ENCODE data around the gene TRIM27.

Gene TRIM27

DNA sequence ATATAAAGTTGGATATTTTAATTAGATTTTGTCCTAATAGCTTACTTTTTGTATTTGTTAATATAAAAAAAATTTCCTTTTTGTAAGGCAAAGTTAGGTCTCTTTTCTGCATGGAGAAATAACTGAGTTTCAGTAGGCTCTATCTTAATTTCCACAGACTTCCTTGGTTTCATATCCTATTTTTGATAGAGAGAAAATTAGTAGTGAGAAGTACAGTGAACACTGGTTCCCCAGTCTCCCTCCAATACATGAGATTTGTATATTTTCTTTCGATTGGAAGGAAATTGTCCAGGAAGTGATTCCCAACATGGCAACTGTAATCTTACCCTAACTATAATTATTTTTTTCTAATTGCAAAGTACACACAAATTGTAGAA, 26.4 kb downstream of the TRIM27 start:
- no peak for TF ChIP-seq POLR2AphosphoS5 (IDR thresholded peaks at IDR 0.05; ENCODE audit: low read depth, low read length)
- TF ChIP-seq SIN3A (IDR thresholded peaks at IDR 0.05; ENCODE audit: borderline replicate concordance, insufficient read depth, low read length): no peak
- no peak for TF ChIP-seq FOXP2 (optimal IDR thresholded peaks at IDR 0.05; ENCODE audit: borderline replicate concordance, extremely low read depth, extremely low read length, insufficient read depth)
- no peak for TF ChIP-seq TAF1 (IDR thresholded peaks at IDR 0.05; ENCODE audit: borderline replicate concordance, insufficient read depth, low read length)
- TF ChIP-seq, protein P1, sequence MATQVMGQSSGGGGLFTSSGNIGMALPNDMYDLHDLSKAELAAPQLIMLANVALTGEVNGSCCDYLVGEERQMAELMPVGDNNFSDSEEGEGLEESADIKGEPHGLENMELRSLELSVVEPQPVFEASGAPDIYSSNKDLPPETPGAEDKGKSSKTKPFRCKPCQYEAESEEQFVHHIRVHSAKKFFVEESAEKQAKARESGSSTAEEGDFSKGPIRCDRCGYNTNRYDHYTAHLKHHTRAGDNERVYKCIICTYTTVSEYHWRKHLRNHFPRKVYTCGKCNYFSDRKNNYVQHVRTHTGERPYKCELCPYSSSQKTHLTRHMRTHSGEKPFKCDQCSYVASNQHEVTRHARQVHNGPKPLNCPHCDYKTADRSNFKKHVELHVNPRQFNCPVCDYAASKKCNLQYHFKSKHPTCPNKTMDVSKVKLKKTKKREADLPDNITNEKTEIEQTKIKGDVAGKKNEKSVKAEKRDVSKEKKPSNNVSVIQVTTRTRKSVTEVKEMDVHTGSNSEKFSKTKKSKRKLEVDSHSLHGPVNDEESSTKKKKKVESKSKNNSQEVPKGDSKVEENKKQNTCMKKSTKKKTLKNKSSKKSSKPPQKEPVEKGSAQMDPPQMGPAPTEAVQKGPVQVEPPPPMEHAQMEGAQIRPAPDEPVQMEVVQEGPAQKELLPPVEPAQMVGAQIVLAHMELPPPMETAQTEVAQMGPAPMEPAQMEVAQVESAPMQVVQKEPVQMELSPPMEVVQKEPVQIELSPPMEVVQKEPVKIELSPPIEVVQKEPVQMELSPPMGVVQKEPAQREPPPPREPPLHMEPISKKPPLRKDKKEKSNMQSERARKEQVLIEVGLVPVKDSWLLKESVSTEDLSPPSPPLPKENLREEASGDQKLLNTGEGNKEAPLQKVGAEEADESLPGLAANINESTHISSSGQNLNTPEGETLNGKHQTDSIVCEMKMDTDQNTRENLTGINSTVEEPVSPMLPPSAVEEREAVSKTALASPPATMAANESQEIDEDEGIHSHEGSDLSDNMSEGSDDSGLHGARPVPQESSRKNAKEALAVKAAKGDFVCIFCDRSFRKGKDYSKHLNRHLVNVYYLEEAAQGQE (IDR thresholded peaks at IDR 0.05; ENCODE audit: insufficient read depth in 1 of 2, low read depth in 2 of 2, low read length in 2 of 2): no peak

DNA sequence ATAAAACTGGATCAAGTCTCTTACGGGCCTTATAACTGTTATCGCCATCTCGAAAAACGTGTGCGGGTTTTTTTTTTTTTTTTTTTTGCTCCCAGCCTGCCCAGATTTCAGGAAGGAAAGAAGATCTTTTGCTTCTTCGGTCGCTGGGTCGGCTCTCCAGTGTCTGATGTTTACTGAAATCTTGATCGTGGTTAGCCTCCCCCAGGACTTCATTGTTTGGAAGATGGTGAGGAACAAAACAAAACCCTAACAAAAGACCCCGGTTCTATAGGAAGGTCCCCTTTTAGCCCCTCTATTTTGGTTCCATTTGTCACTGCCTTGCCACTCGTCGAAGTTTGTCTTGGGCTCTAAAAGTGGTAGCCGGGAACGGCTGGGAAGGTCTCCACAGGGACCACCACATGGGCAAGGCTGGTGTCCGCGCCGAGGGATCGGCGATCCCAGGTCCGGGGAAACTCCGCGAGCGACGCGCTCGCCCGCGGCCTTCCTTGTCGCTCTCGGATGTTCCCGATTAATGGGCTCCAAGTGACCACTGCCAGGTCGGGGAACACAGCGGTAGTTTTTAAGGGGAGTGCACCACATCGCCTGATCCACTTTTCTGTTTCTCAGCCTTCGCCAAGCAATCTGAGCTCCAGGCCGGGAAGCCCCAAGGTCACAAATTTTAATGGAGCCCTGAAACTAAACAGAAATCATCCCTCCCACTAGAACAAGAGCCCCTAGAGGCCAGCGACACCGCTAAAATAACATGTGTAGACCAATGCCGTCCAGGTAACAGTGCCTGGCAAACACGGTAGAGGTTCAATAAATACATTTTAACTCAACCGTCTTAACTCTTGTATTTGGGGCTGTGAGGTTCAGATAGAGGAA, 27.0 kb downstream of the TRIM27 start:
- TF ChIP-seq TAF1 (IDR thresholded peaks at IDR 0.05; ENCODE audit: borderline replicate concordance, insufficient read depth, low read length) (no peak), POLR2AphosphoS5 (IDR thresholded peaks at IDR 0.05; ENCODE audit: low read depth, low read length) (no peak), SIN3A (IDR thresholded peaks at IDR 0.05; ENCODE audit: borderline replicate concordance, insufficient read depth, low read length) (no peak), FOXP2 (optimal IDR thresholded peaks at IDR 0.05; ENCODE audit: borderline replicate concordance, extremely low read depth, extremely low read length, insufficient read depth) (no peak)
- TF ChIP-seq, protein P1 (IDR thresholded peaks at IDR 0.05; ENCODE audit: insufficient read depth in 1 of 2, low read depth in 2 of 2, low read length in 2 of 2): no peak

DNA sequence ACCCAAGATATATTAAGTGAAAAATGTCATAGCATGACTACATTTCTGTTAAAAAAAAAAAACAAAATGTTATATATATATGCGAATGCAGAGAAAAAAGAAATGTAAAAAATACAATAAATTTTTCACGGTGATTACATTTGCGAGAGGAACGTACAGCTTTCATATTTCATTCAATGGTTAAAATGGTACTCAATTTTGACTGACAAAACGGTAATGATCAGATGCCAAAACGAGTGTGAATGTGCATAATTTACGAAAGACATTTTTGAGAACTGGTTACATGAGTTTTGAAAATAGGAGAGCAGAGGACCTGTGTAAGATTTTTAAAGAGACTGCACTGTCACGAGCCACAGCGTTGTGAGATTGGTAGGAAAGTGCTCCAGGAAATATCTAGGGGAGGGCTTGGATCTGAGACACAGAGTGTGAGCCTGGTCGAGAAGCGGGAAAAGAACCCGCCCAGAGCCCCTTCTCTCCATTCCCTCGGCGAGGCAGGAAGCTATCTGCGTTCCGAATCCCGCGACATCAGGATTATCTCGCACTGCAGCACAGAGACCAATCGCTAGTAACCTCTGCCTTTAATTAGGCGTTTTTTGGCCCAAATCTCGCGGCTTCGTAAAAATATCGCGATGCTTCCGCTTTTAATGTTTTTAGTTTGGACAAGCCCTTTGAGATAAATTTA, 28.5 kb downstream of the TRIM27 start:
- TF ChIP-seq FOXP2 (optimal IDR thresholded peaks at IDR 0.05; ENCODE audit: borderline replicate concordance, extremely low read depth, extremely low read length, insufficient read depth): no peak
- TF ChIP-seq POLR2AphosphoS5 (IDR thresholded peaks at IDR 0.05; ENCODE audit: low read depth, low read length): peak; percentile 96
- TF ChIP-seq TAF1 (IDR thresholded peaks at IDR 0.05; ENCODE audit: borderline replicate concordance, insufficient read depth, low read length): peak; percentile 81
- peak; percentile 74; the same call in 1 of the 2 replicates for TF ChIP-seq SIN3A (IDR thresholded peaks at IDR 0.05; ENCODE audit: borderline replicate concordance, insufficient read depth, low read length)

DNA sequence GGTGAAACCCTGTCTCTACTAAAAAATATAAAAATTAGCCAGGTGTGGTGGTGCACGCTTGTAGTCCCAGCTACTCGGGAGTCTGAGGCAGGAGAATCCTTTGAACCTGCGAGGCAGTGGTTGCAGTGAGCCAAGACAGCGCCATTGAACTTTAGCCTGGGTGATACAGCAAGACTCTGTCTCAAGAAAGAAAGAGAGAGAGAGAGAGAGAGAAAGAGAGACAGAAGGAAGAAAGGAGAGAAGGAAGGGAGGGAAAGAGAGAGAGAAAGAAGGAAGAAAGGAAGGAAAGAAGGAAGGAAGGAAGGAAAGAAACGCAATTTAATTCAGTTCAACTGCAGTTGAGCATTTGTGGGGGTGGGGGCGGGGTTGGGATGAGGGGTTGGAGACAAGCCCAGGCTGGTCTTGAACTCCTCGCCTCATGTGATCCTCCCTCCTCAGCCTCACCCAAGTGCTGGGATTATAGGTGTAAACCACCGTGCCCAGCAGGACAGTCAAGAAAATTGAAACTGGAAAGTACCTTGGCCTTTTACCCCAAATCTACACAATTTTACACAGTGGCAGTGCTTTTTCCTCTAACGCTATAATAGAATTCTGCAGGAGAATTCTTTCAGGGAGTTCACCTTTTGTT, 30.5 kb downstream of the TRIM27 start:
- no peak for TF ChIP-seq POLR2AphosphoS5 (IDR thresholded peaks at IDR 0.05; ENCODE audit: low read depth, low read length)
- TF ChIP-seq, protein P1 (IDR thresholded peaks at IDR 0.05; ENCODE audit: insufficient read depth in 1 of 2, low read depth in 2 of 2, low read length in 2 of 2): no peak

DNA sequence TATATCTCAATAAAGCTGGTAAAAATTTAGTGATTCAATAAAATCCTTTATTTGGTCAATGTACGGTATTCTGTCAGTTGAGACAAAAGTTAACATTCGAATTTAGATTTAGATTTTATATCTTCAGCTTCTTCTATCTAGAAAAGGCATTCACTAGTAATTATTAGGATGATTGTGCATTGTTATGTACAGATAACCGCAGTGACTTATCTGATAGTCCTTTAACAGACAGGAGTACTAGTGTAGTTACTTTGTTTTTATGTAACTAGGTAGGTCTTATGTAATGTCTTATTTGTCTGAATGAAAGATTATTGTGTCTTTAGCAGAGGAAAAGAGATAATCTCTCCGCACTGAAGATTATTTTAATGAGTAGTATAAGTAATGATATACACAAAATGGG, 31.3 kb downstream of the TRIM27 start:
- TF ChIP-seq, protein P1 (IDR thresholded peaks at IDR 0.05; ENCODE audit: insufficient read depth in 1 of 2, low read depth in 2 of 2, low read length in 2 of 2): no peak
- TF ChIP-seq TAF1 (IDR thresholded peaks at IDR 0.05; ENCODE audit: borderline replicate concordance, insufficient read depth, low read length) (no peak), FOXP2 (optimal IDR thresholded peaks at IDR 0.05; ENCODE audit: borderline replicate concordance, extremely low read depth, extremely low read length, insufficient read depth) (no peak), SIN3A (IDR thresholded peaks at IDR 0.05; ENCODE audit: borderline replicate concordance, insufficient read depth, low read length) (no peak), POLR2AphosphoS5 (IDR thresholded peaks at IDR 0.05; ENCODE audit: low read depth, low read length) (no peak)
